ENCODE results near the gene PTPRA.
A peak's percentile ranks its signal among the peaks of the same experiment; 100 is the strongest.
"Not testable (repeated sequence)": the region's sequence is repeated elsewhere in the genome, so short reads cannot be mapped to it uniquely, and the experiment has no call there.

The PTPRA gene

DNA sequence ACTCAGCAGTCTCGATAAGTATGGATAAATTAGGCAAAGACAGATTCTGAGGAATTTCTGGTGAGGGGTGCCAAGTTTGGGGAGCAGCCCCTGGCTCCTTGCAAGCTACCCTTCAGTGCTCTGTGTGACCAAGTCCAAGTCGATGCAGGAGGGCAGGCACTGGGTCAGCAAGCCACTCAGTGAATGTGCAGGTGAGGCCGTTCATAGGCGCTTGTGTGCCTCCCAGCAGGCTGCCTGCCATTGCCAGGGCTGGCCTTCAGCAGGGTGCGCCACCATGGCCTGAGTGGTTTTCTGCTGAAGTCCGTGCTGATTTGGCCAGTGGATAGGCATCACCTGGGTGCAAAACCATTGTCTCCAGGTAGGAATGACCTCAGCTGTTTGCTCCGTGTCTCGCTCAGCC, 166.8 kb downstream of the PTPRA start:
- no peak for DNase-seq (ENCODE audit: low read depth in 2 of 3, low spot score in 1 of 3)

DNA sequence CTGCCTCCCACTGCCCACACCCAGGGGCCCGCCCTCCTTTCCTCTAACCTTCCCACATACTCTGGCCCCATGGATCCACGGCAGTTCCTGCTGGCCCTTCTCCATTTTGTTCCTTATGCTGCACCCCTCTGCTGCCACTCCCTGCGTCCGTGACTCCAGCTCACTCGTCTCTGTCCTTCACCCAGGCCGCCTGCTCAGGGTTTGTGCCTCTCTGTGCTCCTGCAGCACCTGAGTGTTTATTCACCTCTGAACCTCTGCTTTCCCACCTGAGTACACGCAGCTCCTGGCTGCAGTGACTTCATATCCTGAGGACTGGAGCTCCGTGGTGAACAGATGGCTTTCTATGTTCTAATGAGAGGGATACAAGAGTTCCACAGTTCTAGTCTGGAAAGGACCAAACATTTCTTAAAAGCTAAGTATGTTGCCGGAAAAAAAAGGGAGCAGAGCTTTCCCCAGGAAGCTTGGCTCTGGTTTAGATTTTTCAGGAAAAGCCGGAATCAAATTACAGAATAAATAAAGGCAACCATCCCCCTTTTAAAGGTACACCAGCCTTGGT, 168.7 kb downstream of the PTPRA start:
- DNase-seq (ENCODE audit: low read depth in 2 of 3, low spot score in 1 of 3), result no peak

DNA sequence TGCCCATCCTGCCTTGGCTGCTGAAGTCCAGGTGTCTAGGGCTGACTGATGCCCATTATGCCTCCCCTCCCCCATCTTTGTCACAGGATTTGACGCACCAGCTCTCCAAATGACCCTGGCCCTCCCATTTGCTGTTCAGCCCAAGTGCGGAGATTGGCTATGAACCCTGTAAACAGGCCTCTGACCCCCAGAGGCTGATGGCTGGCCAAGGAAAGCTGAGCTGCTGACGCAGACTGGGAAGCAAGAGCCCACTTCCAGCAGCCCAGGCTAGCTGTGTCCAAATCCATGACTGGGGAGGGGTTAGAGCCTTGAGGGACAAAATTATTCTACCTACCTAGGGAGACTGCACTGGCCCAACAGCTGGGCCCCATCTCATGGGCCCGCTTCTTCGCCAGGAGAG, 169.3 kb downstream of the PTPRA start:
- DNase-seq (ENCODE audit: low read depth in 2 of 3, low spot score in 1 of 3), result no peak

DNA sequence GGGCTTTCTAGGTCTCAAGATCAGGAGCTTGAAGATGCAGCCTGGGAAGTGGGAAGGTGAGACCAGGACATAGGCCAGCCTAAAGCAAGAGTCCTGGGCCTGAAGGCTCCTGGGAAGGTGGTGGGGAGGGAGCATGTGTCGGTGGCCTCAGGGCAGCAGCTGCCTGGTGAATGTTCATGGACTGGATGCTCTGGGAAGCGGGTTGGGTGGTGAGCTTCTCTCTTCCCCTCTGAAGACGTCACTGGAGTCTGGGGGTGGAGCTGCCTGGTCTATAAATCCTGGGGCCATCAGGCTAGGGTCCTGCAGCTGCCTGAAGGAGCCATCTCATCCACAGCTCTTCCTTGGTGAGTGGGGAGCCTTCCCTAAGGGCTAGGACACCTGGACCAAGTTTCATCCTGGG, 170.0 kb downstream of the PTPRA start, which contains the start of gene GNRH2:
Gene GNRH2, plus strand, starts transcription at position 301 of the 400 bp plus-strand sequence. CDS start 793 bp downstream, outside the sequence.
- DNase-seq (ENCODE audit: low read depth in 2 of 3, low spot score in 1 of 3), result no peak

DNA sequence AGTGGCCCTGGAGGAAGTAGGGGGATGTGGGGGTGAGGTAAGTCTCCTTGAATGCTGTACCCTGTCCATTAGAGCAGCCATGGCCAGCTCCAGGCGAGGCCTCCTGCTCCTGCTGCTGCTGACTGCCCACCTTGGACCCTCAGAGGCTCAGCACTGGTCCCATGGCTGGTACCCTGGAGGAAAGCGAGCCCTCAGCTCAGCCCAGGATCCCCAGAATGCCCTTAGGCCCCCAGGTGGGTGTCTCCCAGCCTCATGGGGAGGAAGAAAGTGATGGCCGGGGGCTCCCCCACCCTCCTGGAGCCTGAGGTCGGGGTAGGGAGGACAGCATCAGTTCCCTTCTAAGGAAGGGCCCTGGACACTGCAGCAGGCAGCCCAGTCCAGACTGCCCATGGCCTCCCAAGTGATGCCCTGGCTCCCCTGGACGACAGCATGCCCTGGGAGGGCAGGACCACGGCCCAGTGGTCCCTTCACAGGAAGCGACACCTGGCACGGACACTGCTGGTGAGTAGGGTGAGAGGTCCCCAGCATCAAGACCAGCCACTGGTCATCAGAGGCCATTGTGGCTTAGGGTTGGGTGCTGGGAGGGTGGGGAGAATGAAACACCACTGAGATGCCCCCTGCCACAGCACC, 171.2 kb downstream of the PTPRA start:
- DNase-seq (ENCODE audit: low read depth in 2 of 3, low spot score in 1 of 3), result no peak

DNA sequence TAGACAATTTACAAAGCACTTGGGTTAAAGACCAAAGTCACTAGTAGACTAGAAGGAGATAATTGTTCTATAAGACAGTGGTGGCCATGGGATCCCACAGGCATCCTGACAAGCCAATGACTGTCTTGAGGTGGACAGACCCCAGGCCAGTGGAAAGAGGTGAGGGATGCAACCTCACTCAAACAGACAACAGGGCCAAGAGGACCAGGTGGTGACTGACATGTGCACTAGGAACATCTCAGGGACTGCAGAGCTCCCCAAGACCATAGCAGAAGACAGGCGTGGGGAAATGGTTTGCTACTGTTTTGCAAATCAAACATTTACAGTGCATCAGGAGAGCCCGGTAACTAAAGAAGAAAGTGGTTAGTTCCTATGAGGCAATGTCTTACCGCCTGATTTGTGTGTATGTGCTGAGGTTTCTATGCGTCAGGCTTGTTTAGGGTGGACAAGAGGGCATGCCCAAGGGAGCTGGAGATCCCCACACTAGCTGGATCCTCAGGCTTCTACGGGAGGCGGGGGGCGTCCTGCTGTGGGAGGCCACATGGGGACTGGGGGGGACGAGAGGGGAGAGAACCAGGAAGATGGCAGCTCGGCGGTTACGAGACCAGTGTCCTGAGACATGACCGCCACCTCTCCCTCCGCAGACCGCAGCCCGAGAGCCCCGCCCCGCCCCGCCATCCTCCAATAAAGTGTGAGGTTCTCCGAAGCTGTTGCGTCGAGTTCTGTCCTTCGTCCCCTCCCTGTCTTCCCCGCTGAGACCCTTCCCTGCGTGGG, 171.9 kb downstream of the PTPRA start:
- peak; percentile 37 to 58 (median 50) for DNase-seq (ENCODE audit: low read depth in 2 of 3, low spot score in 1 of 3)

DNA sequence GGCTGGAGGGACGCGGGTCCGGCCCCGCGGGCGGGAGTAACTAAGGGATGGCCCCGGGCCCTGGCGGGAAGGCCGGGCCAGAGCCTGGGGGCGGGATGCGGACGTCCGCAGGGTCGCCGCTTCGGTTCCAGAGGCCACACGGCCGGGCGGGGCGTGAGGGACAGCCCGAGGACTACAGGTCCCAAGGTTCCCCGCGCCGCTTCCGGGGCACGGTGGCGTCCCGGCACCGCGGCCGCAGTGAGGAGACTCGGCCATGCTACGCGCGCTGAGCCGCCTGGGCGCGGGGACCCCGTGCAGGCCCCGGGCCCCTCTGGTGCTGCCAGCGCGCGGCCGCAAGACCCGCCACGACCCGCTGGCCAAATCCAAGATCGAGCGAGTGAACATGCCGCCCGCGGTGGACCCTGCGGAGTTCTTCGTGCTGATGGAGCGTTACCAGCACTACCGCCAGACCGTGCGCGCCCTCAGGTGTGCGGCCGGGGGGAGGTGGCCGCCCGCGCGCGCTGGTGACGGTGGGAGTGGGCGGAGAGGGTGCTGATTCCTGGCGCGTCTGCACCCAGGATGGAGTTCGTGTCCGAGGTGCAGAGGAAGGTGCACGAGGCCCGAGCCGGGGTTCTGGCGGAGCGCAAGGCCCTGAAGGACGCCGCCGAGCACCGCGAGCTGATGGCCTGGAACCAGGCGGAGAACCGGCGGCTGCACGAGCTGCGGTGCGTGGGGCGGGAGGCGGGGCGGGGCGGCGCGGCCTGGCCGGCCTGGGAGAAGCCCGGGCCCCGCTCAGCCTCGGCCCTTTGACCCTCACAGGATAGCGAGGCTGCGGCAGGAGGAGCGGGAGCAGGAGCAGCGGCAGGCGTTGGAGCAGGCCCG, 172.8 kb downstream of the PTPRA start, which contains the start of gene MRPS26:
Gene MRPS26, plus strand, starts transcription at position 237 of the 861 bp plus-strand sequence. Its CDS starts 17 bp downstream, at position 254.
- peak; percentile 67 to 79 (median 68) for DNase-seq (ENCODE audit: low read depth in 2 of 3, low spot score in 1 of 3)

DNA sequence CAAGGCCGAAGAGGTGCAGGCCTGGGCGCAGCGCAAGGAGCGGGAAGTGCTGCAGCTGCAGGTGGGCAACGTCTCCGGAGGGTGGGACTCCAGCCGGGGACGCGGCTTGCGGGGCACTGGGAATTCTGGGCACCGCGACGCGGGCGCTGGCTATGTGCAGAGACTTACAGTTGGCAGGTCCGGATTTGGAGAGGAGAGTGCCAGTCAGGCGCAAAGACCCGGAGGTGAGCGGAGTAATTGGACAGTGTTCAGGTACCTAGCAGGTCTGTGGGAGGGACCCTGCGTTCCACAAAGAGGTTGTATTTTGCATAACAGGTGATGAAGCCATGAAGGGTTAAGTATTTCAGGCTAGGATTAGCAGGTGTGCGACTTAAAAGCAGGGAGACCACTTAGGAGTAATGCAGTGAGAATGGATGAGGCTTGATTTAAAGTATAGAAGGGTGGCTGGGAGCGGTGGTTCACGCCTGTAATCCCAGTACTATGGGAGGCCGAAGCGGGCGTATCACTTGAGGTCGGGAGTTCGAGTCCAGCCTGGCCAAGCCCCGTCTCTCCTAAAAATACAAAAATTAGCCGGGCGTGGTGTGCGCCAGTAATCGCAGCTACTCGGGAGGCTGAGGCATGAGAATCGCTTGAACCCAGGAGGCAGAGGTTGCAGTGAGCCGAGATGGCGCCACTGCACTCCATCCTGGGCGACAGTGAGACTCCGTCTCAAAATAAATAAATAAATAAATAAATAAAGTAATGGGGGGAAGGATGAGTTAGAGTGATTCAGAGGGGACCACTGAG, 173.6 kb downstream of the PTPRA start:
- DNase-seq (ENCODE audit: low read depth in 2 of 3, low spot score in 1 of 3), result no peak

DNA sequence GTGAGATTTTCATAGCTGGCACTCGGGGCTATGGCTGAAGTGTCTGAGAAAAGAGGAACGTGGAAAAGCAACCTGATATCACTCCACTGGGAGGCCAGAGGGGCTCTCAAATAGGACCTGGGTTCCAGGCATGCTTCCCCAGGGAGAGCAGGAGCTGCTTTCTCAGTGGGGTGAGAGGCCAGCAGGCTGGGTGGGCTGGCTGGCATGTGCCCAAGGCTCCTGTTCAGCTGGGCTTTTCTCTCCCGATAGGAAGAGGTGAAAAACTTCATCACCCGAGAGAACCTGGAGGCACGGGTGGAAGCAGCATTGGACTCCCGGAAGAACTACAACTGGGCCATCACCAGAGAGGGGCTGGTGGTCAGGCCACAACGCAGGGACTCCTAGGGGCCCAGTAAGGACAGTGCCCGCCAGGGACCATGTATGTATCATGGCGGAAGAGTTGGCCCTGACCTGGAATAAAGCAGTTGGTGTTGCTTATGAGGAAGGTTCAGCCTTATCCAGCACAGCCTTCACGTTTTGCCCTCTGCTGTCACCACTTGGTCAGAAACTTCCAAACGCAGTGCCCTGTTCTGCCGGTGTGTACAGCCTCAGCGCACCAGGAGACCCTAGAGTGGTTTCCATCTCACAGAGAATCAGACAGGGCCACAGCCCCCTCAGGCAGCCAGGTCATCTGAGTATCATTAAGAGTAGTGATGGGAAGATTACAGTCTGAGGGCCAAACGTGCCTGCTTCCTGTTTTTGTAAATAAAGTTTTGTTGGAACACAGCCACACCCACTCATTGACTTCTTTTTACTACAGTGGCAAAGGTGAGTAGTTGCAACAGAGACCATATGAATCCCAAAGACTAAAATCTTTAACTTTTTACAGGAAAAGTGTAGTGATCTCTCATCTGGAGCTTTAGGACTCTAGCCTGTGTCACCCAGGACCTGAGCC, 174.5 kb downstream of the PTPRA start:
- no peak for DNase-seq (ENCODE audit: low read depth in 2 of 3, low spot score in 1 of 3)

DNA sequence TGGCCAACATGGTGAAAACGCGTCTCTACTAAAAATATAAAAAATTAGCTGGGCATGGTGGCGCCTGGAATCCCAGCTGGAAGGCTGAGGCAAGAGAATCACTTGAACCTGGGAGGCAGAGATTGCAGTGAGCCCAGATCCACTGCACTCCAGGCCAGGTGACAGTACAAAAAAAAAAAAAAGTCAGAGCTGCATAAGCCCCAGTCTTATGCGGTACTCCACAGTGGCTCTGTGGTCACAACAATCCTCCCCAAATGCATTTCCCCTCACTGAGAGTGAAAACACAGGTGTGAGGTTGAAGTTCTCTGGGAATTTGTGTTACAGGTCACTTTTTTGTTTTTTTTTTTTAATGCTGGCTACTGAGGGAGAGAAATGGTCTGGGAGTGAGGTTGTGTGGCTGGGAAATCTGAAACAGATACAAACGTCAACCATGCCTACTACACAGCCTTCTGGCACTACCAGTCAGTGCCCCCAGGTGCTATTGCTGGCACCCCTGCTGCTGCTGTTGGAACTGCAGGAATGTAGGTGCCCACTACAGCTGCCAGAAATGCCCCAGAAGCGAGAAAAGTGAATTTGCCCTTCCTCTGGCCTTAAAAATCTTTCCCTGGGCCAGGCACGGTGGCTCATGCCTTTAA, 178.2 kb downstream of the PTPRA start:
- no peak for DNase-seq (ENCODE audit: low read depth in 2 of 3, low spot score in 1 of 3)

DNA sequence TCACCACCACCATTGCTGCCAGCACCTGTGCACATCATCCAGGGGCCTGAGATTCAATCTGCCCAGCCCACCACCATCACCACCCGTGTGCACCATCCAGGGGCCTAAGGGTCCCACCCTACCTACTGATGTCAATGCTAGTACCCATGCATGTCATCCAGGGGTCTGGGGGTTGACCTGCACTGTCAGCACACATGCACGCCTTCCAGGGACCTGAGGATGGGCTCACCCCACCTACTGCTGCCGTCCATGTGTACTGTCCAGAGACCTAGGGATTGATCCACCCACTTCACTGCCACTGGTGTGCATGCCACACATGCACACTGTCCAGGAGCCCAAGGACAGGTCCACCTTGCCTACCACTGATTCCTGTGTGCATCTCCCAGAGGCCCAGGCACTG, 186.2 kb downstream of the PTPRA start:
- no peak for DNase-seq (ENCODE audit: low read depth in 2 of 3, low spot score in 1 of 3)

DNA sequence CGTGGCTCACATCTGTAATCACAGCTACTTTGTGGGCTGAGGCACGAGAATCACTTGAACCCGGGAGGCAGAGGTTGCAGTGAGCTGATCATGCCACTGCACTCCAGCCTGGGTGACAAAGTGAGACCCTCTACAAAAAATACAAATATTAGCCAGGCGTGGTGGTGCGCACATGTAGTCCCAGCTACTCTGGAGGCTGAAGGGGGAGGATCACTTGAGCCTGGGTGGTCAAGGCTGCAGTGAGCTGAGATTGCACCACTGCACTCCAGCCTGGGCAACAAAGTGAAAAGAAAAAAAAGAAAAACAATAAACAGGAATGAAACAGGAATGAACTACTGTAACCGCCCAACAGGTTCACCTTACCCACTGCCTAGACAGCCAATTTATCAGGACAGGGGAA, 190.8 kb downstream of the PTPRA start:
- not testable (repeated sequence) for DNase-seq (ENCODE audit: low read depth in 2 of 3, low spot score in 1 of 3)

DNA sequence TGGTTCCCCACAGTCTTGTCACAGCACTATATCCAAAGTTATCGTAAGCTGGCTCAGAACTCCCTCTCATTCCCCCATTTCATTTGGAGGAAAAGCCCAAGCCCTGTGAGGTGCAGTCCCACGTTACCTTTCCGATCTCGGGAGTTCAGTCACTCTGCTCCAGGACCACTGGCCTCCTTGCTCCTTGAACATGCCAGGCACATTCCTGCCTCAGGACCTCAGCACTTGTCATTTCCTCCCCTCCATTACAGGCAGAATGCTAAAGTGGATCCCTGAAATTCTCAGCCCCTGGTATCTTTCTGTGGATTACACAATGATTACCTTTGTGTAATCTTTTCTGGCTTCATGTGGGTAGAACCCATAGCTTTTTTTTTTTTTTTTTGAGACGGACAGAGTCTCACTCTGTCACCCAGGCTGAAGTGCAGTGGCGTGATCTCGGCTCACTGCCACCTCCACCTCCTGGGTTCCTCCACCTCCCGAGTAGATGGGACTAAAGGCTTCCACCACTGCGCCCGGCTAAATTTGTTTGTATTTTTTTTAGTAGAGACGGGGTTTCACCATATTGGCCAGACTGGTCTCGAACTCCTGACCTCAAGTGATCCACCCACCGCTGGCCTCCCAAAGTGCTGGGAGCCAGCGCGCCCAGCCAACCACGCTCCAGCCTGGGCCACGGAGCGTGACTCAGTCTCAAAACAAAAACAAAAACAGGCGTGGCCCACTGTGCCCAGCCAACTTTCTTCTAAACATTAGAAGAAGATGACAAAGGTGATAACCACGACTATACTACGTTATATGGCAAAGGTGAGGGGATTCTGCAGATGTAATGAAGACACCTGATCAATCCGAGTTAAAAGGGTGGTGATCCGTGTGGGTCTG, 194.1 kb downstream of the PTPRA start:
- DNase-seq (ENCODE audit: low read depth in 2 of 3, low spot score in 1 of 3), result no peak

DNA sequence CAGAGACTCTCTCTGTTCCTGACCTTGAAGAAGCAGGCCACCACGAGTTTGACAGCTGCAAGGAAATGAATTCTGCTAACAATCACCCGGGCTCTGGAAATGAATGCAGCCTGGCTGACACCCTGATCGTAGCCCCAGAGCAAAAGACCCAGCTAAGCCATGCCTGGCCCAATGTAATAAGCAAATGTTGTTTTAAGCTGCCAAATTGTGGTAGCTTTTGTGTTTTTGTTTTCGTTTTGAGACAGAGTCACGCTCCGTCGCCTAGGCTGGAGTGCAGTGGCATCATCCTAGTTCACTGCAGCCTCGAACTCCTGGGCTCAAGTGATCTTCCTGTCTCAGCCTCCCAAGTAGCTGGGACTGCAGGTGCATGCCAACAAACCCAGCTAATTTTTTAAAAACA, 194.8 kb downstream of the PTPRA start:
- DNase-seq (ENCODE audit: low read depth in 2 of 3, low spot score in 1 of 3), result no peak

DNA sequence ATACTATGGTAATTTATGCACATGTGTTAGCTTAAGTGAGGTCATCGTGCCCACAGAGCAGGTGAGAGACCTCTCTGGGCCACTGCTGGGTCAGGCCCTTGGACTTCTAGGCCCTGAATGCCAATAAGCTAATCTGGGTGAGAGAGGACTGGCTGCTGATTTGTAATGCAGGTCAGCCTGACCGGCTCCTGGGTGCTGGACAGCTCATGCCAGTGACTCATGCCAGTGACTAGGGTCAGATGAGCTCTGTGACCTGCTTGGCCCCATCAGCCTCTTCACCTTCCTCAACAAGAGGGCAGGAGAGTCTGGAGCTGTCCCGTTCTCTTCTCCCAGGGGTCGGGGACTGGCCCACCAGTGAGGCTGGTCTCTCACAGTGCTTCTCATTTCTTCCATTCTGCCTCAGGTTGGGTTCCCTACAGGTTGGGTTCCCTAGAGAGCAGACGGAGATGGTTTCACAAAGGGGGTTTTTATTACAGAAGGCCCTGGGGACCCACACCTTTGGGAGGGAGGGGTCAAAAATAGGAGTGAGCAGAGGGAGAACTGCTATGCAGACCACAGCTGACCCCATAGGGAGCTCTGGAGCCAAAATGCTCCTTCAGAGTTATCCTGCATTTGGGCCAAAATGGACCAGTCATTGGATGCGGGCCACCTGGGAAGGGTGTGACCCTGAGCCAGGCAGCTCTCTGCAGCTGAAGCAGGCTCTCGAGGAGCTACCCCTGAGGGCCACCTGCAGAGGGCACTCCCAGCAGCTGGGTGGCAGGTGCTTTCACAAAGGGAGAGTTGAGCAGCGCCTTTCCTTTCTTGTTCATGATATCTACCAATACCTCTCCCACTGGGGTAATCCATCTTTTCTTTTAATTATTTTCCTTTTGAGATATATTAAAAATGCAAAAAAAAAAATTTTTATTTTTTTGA, 196.0 kb downstream of the PTPRA start:
- DNase-seq (ENCODE audit: low read depth in 2 of 3, low spot score in 1 of 3), result no peak

DNA sequence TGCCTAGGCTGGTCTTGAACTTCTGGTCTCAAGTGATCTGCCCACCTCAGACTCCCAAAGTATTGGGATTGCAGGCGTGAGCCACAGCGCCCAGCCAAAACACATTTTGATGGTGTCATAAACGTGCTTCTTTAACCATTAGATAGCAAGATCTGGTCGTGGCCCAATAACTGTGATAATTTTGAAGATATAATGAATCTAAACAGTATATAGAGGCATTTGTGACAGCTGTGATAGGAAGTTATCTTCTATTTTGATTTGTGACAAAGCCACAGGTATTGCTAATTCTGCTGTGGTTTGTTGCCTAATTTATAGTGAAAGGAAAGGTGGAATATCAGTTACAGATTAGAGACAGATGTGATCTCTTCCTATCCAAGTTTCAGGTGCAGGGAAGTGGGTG, 197.4 kb downstream of the PTPRA start:
- DNase-seq (ENCODE audit: low read depth in 2 of 3, low spot score in 1 of 3), result no peak

DNA sequence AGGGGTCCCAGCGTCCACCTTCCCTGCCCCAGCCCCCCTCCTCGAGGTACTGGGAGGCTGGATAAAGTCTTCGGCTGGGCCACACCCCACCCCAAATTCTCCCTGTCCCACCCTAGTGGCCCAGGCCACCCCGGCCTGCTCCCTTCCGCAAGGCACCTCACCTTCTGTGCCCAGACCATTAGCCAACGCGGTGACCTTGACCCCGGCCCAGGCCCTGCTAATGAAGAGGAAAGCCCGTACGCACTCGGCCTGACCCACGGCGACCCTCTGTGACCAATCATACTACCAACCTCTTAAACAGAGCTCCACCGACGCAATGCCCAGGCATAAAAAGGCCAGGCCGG, 198.0 kb downstream of the PTPRA start:
- no peak for DNase-seq (ENCODE audit: low read depth in 2 of 3, low spot score in 1 of 3)

Measured in stimulated activated CD4-positive, alpha-beta T cell treated with anti-CD3 and anti-CD28 coated beads, Interleukin-12 subunit alpha, Interleukin-12 subunit beta, amount 100 ng/mL, for 48 hours (primary cell).